B cell (primary cell): Measurements from ENCODE around the gene CTNNA3. TPM values are rescaled to one million over a fixed set of nuclear protein-coding genes. Genes with fewer than 3 reads are reported as not detected.

Source experiments
- ATAC-seq: fragments of 200-7000 bp; cut with Tn5 transposase; one replicate; pipeline ENCODE4 v1.10.0; 2021; ENCODE audit warnings: low read depth, mild to moderate bottlenecking, moderate number of reproducible peaks, moderate library complexity
- CTCF ChIA-PET: fragments of 350-600 bp; sonication (Branson Sonifier 250); formaldehyde crosslinking; loops from one replicate; lab custom pipeline; 2021; ENCODE audit warnings: antibody characterized with exemption, inconsistent platforms; lab: Charles Lee
- POLR2A ChIA-PET: fragments of 350-600 bp; sonication (Branson Sonifier 250); formaldehyde crosslinking; loops from one replicate; lab custom pipeline; 2021; ENCODE audit warnings: antibody characterized with exemption; lab: Charles Lee
- DNase-seq: peaks from one replicate; pipeline ENCODE4 v3.0.0; 2013
- H2AFZ ChIP-seq: 2 replicates; pipeline ENCODE4 v1.6.1; 2012; ENCODE audit warnings: mild to moderate bottlenecking, low read depth, low read length; ENCODE audit not compliant: insufficient read depth, poor library complexity, severe bottlenecking
- H3K27ac ChIP-seq, 2 donors: 1 replicate in 1 of 2; 2 replicates in 1 of 2; pipeline ENCODE4 v1.5.1; 2012 to 2013; ENCODE audit warnings: low read length in 2 of 2, mild to moderate bottlenecking in 2 of 2, moderate library complexity in 1 of 2
- H3K27me3 ChIP-seq, 4 experiments: fragments of 200-600 bp in 1 of 4; sonication (generic) in 1 of 4; replicated peaks in 1 of 4; 1 replicate in 2 of 4; 2 replicates in 2 of 4; pipeline versions ENCODE4 v1.6.1 to v1.7.0; 2013 to 2016; ENCODE audit warnings: low read length in 3 of 4, mild to moderate bottlenecking in 2 of 4, mixed read lengths in 1 of 4, moderate library complexity in 1 of 4; ENCODE audit not compliant: insufficient read depth in 4 of 4, control insufficient read depth in 3 of 4; ENCODE audit errors: control extremely low read depth in 1 of 4
- H3K36me3 ChIP-seq, 2 experiments: replicated peaks in 1 of 2; 1 replicate in 1 of 2; 2 replicates in 1 of 2; pipeline versions ENCODE4 v1.6.1 to v1.7.1; 2013; ENCODE audit warnings: low read length in 1 of 2; ENCODE audit not compliant: insufficient read depth in 2 of 2, control insufficient read depth in 1 of 2; ENCODE audit errors: control extremely low read depth in 1 of 2, extremely low read depth in 1 of 2
- H3K4me1 ChIP-seq, 2 donors: fragments of 200-600 bp in 1 of 2; sonication (generic) in 1 of 2; 1 replicate in 1 of 2; 2 replicates in 1 of 2; pipeline versions ENCODE4 v1.5.1 to v1.6.1; 2013 to 2017; ENCODE audit warnings: low read length in 2 of 2; ENCODE audit not compliant: control insufficient read depth in 2 of 2, insufficient read depth in 2 of 2
- H3K4me2 ChIP-seq: replicated peaks from 2 replicates; pipeline ENCODE3; 2012; ENCODE audit warnings: mild to moderate bottlenecking, low read depth, low read length; ENCODE audit not compliant: poor library complexity, severe bottlenecking
- H3K4me3 ChIP-seq, 5 experiments: fragments of 200-600 bp in 1 of 5; sonication (generic) in 1 of 5; 1 replicate in 3 of 5; 2 replicates in 2 of 5; pipeline versions ENCODE4 v1.5.1 to v1.7.0; 2011 to 2016; ENCODE audit warnings: low read length in 4 of 5, mild to moderate bottlenecking in 4 of 5, low read depth in 2 of 5, control low read depth in 1 of 5, moderate library complexity in 1 of 5; ENCODE audit not compliant: insufficient read depth in 1 of 5; ENCODE audit errors: control extremely low read depth in 1 of 5, extremely low read depth in 1 of 5
- H3K79me2 ChIP-seq: fragments of 200-600 bp; sonication (generic); one replicate; pipeline ENCODE4 v1.6.0; 2016; ENCODE audit warnings: low read length; ENCODE audit not compliant: control insufficient read depth, insufficient read depth
- H3K9ac ChIP-seq: fragments of 200-600 bp; sonication (generic); 2 replicates; pipeline ENCODE4 v1.6.1; 2017; ENCODE audit warnings: mild to moderate bottlenecking, low read length, moderate library complexity
- H3K9me3 ChIP-seq, 3 donors: one replicate each; pipeline versions ENCODE4 v1.6.1 to v1.7.1; 2013; ENCODE audit warnings: low read length in 2 of 3; ENCODE audit not compliant: control insufficient read depth in 2 of 3, insufficient read depth in 1 of 3; ENCODE audit errors: control extremely low read depth in 1 of 3
- H4K20me1 ChIP-seq: 2 replicates; pipeline ENCODE4 v1.6.0; 2012; ENCODE audit warnings: mild to moderate bottlenecking, low read length; ENCODE audit not compliant: insufficient read depth, control insufficient read depth, poor library complexity, severe bottlenecking
- H3K27ac Mint-ChIP-seq: one replicate; pipeline ENCODE4 v1.8.0; 2021; ENCODE audit warnings: mixed read lengths
- H3K27me3 Mint-ChIP-seq: one replicate; pipeline ENCODE4 v1.8.0; 2021; ENCODE audit warnings: mixed read lengths
- H3K4me1 Mint-ChIP-seq: one replicate; pipeline ENCODE4 v1.8.0; 2021; ENCODE audit warnings: mixed read lengths
- H3K4me3 Mint-ChIP-seq: one replicate; pipeline ENCODE4 v1.8.0; 2021; ENCODE audit warnings: mixed read lengths
- H3K9me3 Mint-ChIP-seq: one replicate; pipeline ENCODE4 v1.8.0; 2022; ENCODE audit warnings: mixed read lengths; ENCODE audit not compliant: insufficient read depth
- CTCF ChIP-seq: fragments of 200-600 bp; IDR thresholded peaks from one replicate; pipeline ENCODE4 v1.8.0; 2022; ENCODE audit warnings: antibody characterized with exemption, mild to moderate bottlenecking
- EZH2 ChIP-seq: IDR thresholded peaks from 2 replicates; pipeline ENCODE4 v1.6.1; 2012; ENCODE audit warnings: borderline replicate concordance, low read depth, mild to moderate bottlenecking, moderate library complexity, low read length; ENCODE audit not compliant: insufficient read depth, poor library complexity, severe bottlenecking
- WGBS: methylation state at CpG from one replicate; pipeline ENCODE4 v1.1.5; 2013; ENCODE audit warnings: missing lambda C conversion rate; ENCODE audit not compliant: insufficient coverage; 5-methylcytosine and 5-hydroxymethylcytosine counted together
- intact Hi-C: fragments of 100-400 bp; cut with micrococcal nuclease; formaldehyde crosslinking; loops from one replicate; pipeline ENCODE4 v1.10.0; 2022
- polyA plus RNA-seq: library from polyadenylated mRNA; depleted of rRNA; stranded (reverse); fragments of >200 nt; gene quantifications from 2 replicates; pipeline ENCODE4 v1.2.3, GENCODE V29; 2012
- total RNA-seq, 2 donors: library from RNA; stranded (reverse); fragments of 120-200 nt in 1 of 2; gene quantifications; 1 replicate in 1 of 2; 2 replicates in 1 of 2; pipeline versions ENCODE4 v1.2.3 to v1.2.4, GENCODE V29; 2013 to 2022

CTNNA3 gene
- total and polyA plus RNA-seq, 2 donors (not counting 1 experiment from before 2014, with no cell fraction given): 0.01 TPM; not detected in 1

- intact Hi-C loops: no loop called here
- Mint-ChIP-seq H3K27ac (no peak overlapping the region), H3K27me3 (no peaks in the 10 kb centered on the region), H3K9me3 (no peaks in the 10 kb centered on the region), H3K4me1 (no peaks in the 10 kb centered on the region), H3K4me3 (no peak overlapping the region)
- H4K20me1 ChIP-seq: no peaks in the 10 kb centered on the region
- no peaks in the 10 kb centered on the region for H3K79me2 ChIP-seq
- H3K9me3 ChIP-seq: no peaks in the 10 kb centered on the region
- ChIA-PET POLR2A (no interaction called here), CTCF (no interaction called here)
- no peak overlapping the region for H3K9ac ChIP-seq
- ATAC-seq (no peak), DNase-seq (no peak)
- H3K4me3 ChIP-seq: no peak overlapping the region
- no peak overlapping the region for H3K27ac ChIP-seq
- no peaks in the 10 kb centered on the region for H3K36me3 ChIP-seq
- H3K27me3 ChIP-seq: no peaks in the 10 kb centered on the region
- no peak overlapping the region for H3K4me2 ChIP-seq
- H2AFZ ChIP-seq: no peak overlapping the region
- TF ChIP-seq EZH2 (no peak), CTCF (no peak)
- WGBS: 100% methylated on average over 2 of the region's 2 CpGs
- H3K4me1 ChIP-seq: no peaks in the 10 kb centered on the region
Measured at GRCh38 chr10:66958466-66958865, 737.5 kb downstream of the CTNNA3 start.

- WGBS: no CpG with 5 or more reads among the region's 2 CpGs
- CTCF ChIA-PET: no interaction called here
- Mint-ChIP-seq H3K4me3 (no peak overlapping the region), H3K4me1 (no peaks in the 10 kb centered on the region), H3K9me3 (no peaks in the 10 kb centered on the region), H3K27me3 (no peaks in the 10 kb centered on the region), H3K27ac (no peak overlapping the region)
- Histone ChIP-seq H4K20me1 (no peaks in the 10 kb centered on the region), H3K79me2 (no peaks in the 10 kb centered on the region), H3K36me3 (no peaks in the 10 kb centered on the region), H3K4me2 (no peak overlapping the region), H2AFZ (no peak overlapping the region), H3K4me1 (no peaks in the 10 kb centered on the region), H3K9me3 (no peaks in the 10 kb centered on the region), H3K27me3 (no peaks in the 10 kb centered on the region), H3K27ac (no peak overlapping the region), H3K9ac (no peak overlapping the region), H3K4me3 (no peak overlapping the region)
- intact Hi-C loops: no loop called here
- DNase-seq: no peak
- POLR2A ChIA-PET: no interaction called here
- ATAC-seq: no peak
- TF ChIP-seq EZH2: no peak
- no peak for TF ChIP-seq CTCF
Measured at GRCh38 chr10:66951896-66952295, 744.1 kb downstream of the CTNNA3 start.
